ENCODE measurements around the gene C1orf21.

GRCh38 chr1:184416481-184416880, 29.7 kb downstream of the C1orf21 start:
- TF ChIP-seq, protein P1, sequence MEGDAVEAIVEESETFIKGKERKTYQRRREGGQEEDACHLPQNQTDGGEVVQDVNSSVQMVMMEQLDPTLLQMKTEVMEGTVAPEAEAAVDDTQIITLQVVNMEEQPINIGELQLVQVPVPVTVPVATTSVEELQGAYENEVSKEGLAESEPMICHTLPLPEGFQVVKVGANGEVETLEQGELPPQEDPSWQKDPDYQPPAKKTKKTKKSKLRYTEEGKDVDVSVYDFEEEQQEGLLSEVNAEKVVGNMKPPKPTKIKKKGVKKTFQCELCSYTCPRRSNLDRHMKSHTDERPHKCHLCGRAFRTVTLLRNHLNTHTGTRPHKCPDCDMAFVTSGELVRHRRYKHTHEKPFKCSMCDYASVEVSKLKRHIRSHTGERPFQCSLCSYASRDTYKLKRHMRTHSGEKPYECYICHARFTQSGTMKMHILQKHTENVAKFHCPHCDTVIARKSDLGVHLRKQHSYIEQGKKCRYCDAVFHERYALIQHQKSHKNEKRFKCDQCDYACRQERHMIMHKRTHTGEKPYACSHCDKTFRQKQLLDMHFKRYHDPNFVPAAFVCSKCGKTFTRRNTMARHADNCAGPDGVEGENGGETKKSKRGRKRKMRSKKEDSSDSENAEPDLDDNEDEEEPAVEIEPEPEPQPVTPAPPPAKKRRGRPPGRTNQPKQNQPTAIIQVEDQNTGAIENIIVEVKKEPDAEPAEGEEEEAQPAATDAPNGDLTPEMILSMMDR (IDR thresholded peaks at IDR 0.05), result no peak
- no peak for TF ChIP-seq POLR2A (IDR thresholded peaks at IDR 0.05)

All from thyroid gland (tissue), 4 donors.